H9 (cell line): Measurements from ENCODE around the gene IL15RA. TPM values are rescaled to one million over a fixed set of nuclear protein-coding genes. Genes with fewer than 3 reads are reported as not detected.

Experiments
- DNase-seq: peaks from one replicate; pipeline ENCODE4 v3.0.0-alpha.2; 2017
- H2AFZ ChIP-seq: one replicate; pipeline ENCODE4 v1.6.1; 2013; ENCODE audit warnings: mild to moderate bottlenecking, low read length, control low read depth, moderate library complexity
- H2AK5ac ChIP-seq: 2 replicates; pipeline ENCODE4 v1.6.1; 2013; ENCODE audit warnings: low read length, control low read depth, mixed read lengths; ENCODE audit not compliant: insufficient read length
- H2BK120ac ChIP-seq: one replicate; pipeline ENCODE4 v1.6.1; 2013; ENCODE audit warnings: low read depth, mild to moderate bottlenecking, low read length, control low read depth, inconsistent platforms; ENCODE audit not compliant: poor library complexity, severe bottlenecking
- H2BK12ac ChIP-seq: 2 replicates; pipeline ENCODE4 v1.6.1; 2013; ENCODE audit warnings: low read length, control low read depth, mixed read lengths, low read depth; ENCODE audit not compliant: insufficient read length
- H2BK15ac ChIP-seq: 2 replicates; pipeline ENCODE4 v1.6.1; 2013; ENCODE audit warnings: low read depth, low read length, control low read depth
- H2BK20ac ChIP-seq: one replicate; pipeline ENCODE4 v1.6.1; 2013; ENCODE audit warnings: low read depth, mild to moderate bottlenecking, low read length, control low read depth, inconsistent platforms; ENCODE audit not compliant: poor library complexity, severe bottlenecking
- H2BK5ac ChIP-seq: 2 replicates; pipeline ENCODE4 v1.6.1; 2013; ENCODE audit warnings: low read length, control low read depth, mixed read lengths; ENCODE audit not compliant: insufficient read length
- H3K14ac ChIP-seq: 2 replicates; pipeline ENCODE4 v1.6.1; 2013; ENCODE audit warnings: low read length, control low read depth; ENCODE audit not compliant: insufficient read depth
- H3K18ac ChIP-seq: 2 replicates; pipeline ENCODE4 v1.6.1; 2013; ENCODE audit warnings: low read depth, mild to moderate bottlenecking, mixed read lengths, low read length, control low read depth; ENCODE audit not compliant: insufficient read length
- H3K23ac ChIP-seq: 2 replicates; pipeline ENCODE4 v1.6.1; 2013; ENCODE audit warnings: low read length, control low read depth, mixed read lengths, low read depth; ENCODE audit not compliant: insufficient read length
- H3K23me2 ChIP-seq: 2 replicates; pipeline ENCODE4 v1.6.1; 2013; ENCODE audit warnings: low read depth, mild to moderate bottlenecking, mixed read lengths, low read length, control low read depth; ENCODE audit not compliant: insufficient read length, poor library complexity, severe bottlenecking
- H3K27ac ChIP-seq: 2 replicates; pipeline ENCODE4 v1.5.1; 2013; ENCODE audit warnings: low read length, control low read depth, mixed read lengths, low read depth; ENCODE audit not compliant: insufficient read length
- H3K27me3 ChIP-seq: 2 replicates; pipeline ENCODE4 v1.6.1; 2013; ENCODE audit warnings: low read length, control low read depth, inconsistent platforms; ENCODE audit not compliant: insufficient read depth
- H3K4ac ChIP-seq: 2 replicates; pipeline ENCODE4 v1.6.1; 2013; ENCODE audit warnings: low read depth, mild to moderate bottlenecking, control low read depth, inconsistent platforms, low read length, moderate library complexity
- H3K4me1 ChIP-seq: 2 replicates; pipeline ENCODE4 v1.6.1; 2013; ENCODE audit warnings: low read length, control low read depth, inconsistent platforms; ENCODE audit not compliant: insufficient read depth
- H3K4me2 ChIP-seq: 2 replicates; pipeline ENCODE4 v1.6.1; 2013; ENCODE audit warnings: low read length, control low read depth, mixed read lengths; ENCODE audit not compliant: insufficient read length, insufficient read depth
- H3K56ac ChIP-seq: 2 replicates; pipeline ENCODE4 v1.6.1; 2013; ENCODE audit warnings: low read depth, mild to moderate bottlenecking, mixed read lengths, low read length, control low read depth; ENCODE audit not compliant: insufficient read length
- H3K79me1 ChIP-seq: 2 replicates; pipeline ENCODE4 v1.6.1; 2013; ENCODE audit warnings: low read depth, mild to moderate bottlenecking, moderate library complexity, low read length, control low read depth, inconsistent platforms; ENCODE audit not compliant: insufficient read depth, poor library complexity, severe bottlenecking
- H3K79me2 ChIP-seq: 2 replicates; pipeline ENCODE4 v1.6.1; 2013; ENCODE audit warnings: low read length, control low read depth, inconsistent platforms; ENCODE audit not compliant: insufficient read depth
- H3K9ac ChIP-seq: 2 replicates; pipeline ENCODE4 v1.6.1; 2013; ENCODE audit warnings: low read length, control low read depth, mixed read lengths; ENCODE audit not compliant: insufficient read length; ENCODE audit errors: extremely low read depth
- H3K9me3 ChIP-seq: one replicate; pipeline ENCODE4 v1.6.1; 2013; ENCODE audit warnings: low read depth, low read length, inconsistent platforms; ENCODE audit not compliant: control insufficient read depth
- H3T11ph ChIP-seq: one replicate; pipeline ENCODE4 v1.6.1; 2013; ENCODE audit warnings: mild to moderate bottlenecking, low read length, control low read depth, inconsistent platforms
- H4K20me1 ChIP-seq: one replicate; pipeline ENCODE4 v1.6.1; 2013; ENCODE audit not compliant: control insufficient read depth, insufficient read length, insufficient read depth
- H4K5ac ChIP-seq: 2 replicates; pipeline ENCODE4 v1.6.1; 2013; ENCODE audit warnings: low read depth, mild to moderate bottlenecking, mixed read lengths, low read length, control low read depth; ENCODE audit not compliant: insufficient read length
- H4K8ac ChIP-seq: replicated peaks from 2 replicates; pipeline ENCODE4 v1.6.1; 2013; ENCODE audit warnings: low read length, control low read depth, mixed read lengths, low read depth; ENCODE audit not compliant: insufficient read length
- H4K91ac ChIP-seq: 2 replicates; pipeline ENCODE4 v1.6.1; 2013; ENCODE audit warnings: low read depth, mild to moderate bottlenecking, moderate library complexity, mixed read lengths, low read length, control low read depth; ENCODE audit not compliant: insufficient read length
- H3K27ac Mint-ChIP-seq, 3 experiments: 2 replicates in 2 of 3; 3 replicates in 1 of 3; pipeline ENCODE4 v1.8.0; 2020 to 2021; ENCODE audit warnings: mixed read lengths in 3 of 3, mild to moderate bottlenecking in 1 of 3, moderate library complexity in 1 of 3
- H3K27me3 Mint-ChIP-seq: 2 replicates; pipeline ENCODE4 v1.8.0; 2021; ENCODE audit warnings: low read depth, mild to moderate bottlenecking, moderate library complexity, mixed read lengths
- H3K36me3 Mint-ChIP-seq, 3 experiments: 2 replicates in 2 of 3; 3 replicates in 1 of 3; pipeline ENCODE4 v1.8.0; 2020 to 2021; ENCODE audit warnings: low read depth in 3 of 3, mixed read lengths in 3 of 3; ENCODE audit not compliant: insufficient read depth in 1 of 3
- H3K4me1 Mint-ChIP-seq, 2 experiments: 2 replicates each; pipeline ENCODE4 v1.8.0; 2020; ENCODE audit warnings: mixed read lengths in 2 of 2
- H3K4me3 Mint-ChIP-seq, 2 experiments: 2 replicates in 1 of 2; 3 replicates in 1 of 2; pipeline ENCODE4 v1.8.0; 2020 to 2021; ENCODE audit warnings: mild to moderate bottlenecking in 2 of 2, mixed read lengths in 2 of 2, moderate library complexity in 1 of 2
- H3K9me3 Mint-ChIP-seq, 2 experiments: 2 replicates in 1 of 2; 3 replicates in 1 of 2; pipeline ENCODE4 v1.8.0; 2020; ENCODE audit warnings: mild to moderate bottlenecking in 2 of 2, mixed read lengths in 2 of 2, moderate library complexity in 1 of 2
- WGBS: extraction: QIAGEN DNeasy Blood & Tissue Kit; methylation state at CpG from one replicate; pipeline ENCODE4 v1.1.7; 2013; ENCODE audit warnings: missing lambda C conversion rate, low lambda C conversion rate, mixed read lengths; ENCODE audit not compliant: insufficient read length; ENCODE audit errors: extremely low coverage; 5-methylcytosine and 5-hydroxymethylcytosine counted together
- total RNA-seq: library from RNA; stranded (reverse); gene quantifications from 2 replicates; pipeline ENCODE4 v1.2.1, GENCODE V29; 2021
- TF ChIP-seq, protein P1 (sequence below): fragments of 200-600 bp; sonication (generic); conservative IDR thresholded peaks from 3 replicates; pipeline ENCODE4 v1.8.0; 2021; ENCODE audit warnings: antibody characterized with exemption, mild to moderate bottlenecking

The IL15RA gene
- total RNA-seq, 1 experiment from 2014 or later, result 0.31 TPM

DNA sequence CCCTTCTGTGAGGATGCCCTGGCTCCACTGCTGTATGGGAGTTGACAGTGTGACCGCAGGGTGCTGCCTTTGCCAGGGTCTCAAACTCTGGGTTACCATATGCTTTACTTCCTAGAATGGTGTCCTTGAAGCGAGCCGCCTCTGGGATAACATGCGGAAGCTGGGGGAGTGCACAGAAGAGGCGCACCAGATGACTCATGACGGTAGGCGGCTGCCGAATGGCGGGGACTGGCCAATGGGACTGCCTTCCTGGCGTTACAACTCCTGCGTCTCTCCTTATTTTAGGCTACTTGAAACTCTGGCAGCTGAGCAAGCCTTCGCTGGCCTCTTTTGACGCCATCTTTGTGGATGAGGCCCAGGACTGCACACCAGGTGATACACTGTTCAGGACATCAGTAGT is 60.0 kb downstream of the IL15RA start:
- no peaks in the 10 kb centered on the region for H3K27me3 Mint-ChIP-seq
- no peak overlapping the region for H4K5ac ChIP-seq
- no peak overlapping the region for H3K4me3 Mint-ChIP-seq
- TF ChIP-seq, protein P1, sequence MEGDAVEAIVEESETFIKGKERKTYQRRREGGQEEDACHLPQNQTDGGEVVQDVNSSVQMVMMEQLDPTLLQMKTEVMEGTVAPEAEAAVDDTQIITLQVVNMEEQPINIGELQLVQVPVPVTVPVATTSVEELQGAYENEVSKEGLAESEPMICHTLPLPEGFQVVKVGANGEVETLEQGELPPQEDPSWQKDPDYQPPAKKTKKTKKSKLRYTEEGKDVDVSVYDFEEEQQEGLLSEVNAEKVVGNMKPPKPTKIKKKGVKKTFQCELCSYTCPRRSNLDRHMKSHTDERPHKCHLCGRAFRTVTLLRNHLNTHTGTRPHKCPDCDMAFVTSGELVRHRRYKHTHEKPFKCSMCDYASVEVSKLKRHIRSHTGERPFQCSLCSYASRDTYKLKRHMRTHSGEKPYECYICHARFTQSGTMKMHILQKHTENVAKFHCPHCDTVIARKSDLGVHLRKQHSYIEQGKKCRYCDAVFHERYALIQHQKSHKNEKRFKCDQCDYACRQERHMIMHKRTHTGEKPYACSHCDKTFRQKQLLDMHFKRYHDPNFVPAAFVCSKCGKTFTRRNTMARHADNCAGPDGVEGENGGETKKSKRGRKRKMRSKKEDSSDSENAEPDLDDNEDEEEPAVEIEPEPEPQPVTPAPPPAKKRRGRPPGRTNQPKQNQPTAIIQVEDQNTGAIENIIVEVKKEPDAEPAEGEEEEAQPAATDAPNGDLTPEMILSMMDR, result no peak
- no peak overlapping the region for H3K4me2 ChIP-seq
- H3K27me3 ChIP-seq, result no peaks in the 10 kb centered on the region
- H4K8ac ChIP-seq, result no peak overlapping the region
- H2BK15ac ChIP-seq, result no peak overlapping the region
- H3K9me3 Mint-ChIP-seq, result no peaks in the 10 kb centered on the region
- H4K91ac ChIP-seq, result no peak overlapping the region
- H3K56ac ChIP-seq, result no peak overlapping the region
- H3K27ac ChIP-seq, result no peak overlapping the region
- no peak overlapping the region for H2BK5ac ChIP-seq
- H3K79me1 ChIP-seq, result no peaks in the 10 kb centered on the region
- no peak for DNase-seq
- H3K4me1 ChIP-seq, result no peaks in the 10 kb centered on the region
- no peak overlapping the region for H2BK20ac ChIP-seq
- H3K9me3 ChIP-seq, result no peaks in the 10 kb centered on the region
- H3K27ac Mint-ChIP-seq, result no peak overlapping the region
- H3K9ac ChIP-seq, result no peak overlapping the region
- no peak overlapping the region for H2BK120ac ChIP-seq
- H3K23me2 ChIP-seq, result no peaks in the 10 kb centered on the region
- H3K36me3 Mint-ChIP-seq, result peaks cover 48 to 95% (median 83%) of the 10 kb centered on the region in 3 experiments
- no peak overlapping the region for H3K18ac ChIP-seq
- H3T11ph ChIP-seq, result no peak overlapping the region
- no peaks in the 10 kb centered on the region for H3K79me2 ChIP-seq
- no CpG with 5 or more reads among the region's 13 CpGs for WGBS
- no peak overlapping the region for H2AK5ac ChIP-seq
- H4K20me1 ChIP-seq, result no peaks in the 10 kb centered on the region
- no peak overlapping the region for H3K23ac ChIP-seq
- no peak overlapping the region for H2BK12ac ChIP-seq
- H3K4ac ChIP-seq, result no peak overlapping the region
- H2AFZ ChIP-seq, result no peak overlapping the region
- H3K4me1 Mint-ChIP-seq, result no peaks in the 10 kb centered on the region
- no peak overlapping the region for H3K14ac ChIP-seq
